H1 (cell line): ENCODE results near the gene OR10AD1. TPM values are rescaled to one million over a fixed set of nuclear protein-coding genes. Genes with fewer than 3 reads are reported as not detected.

Source experiments
- CTCF ChIA-PET: fragments of 300-600 bp; sonication (Branson Sonifier 250); formaldehyde crosslinking; loops from one replicate; lab custom pipeline; 2021; ENCODE audit not compliant: partially characterized antibody; lab: Charles Lee
- POLR2A ChIA-PET: fragments of 300-600 bp; sonication (Branson Sonifier 250); formaldehyde crosslinking; loops from one replicate; lab custom pipeline; 2021; ENCODE audit warnings: inconsistent platforms; ENCODE audit not compliant: partially characterized antibody; lab: Charles Lee
- DNase-seq, 2 experiments: peaks; one replicate each; pipeline versions ENCODE4 v3.0.0 to v3.0.0-alpha.2; 2010 to 2022; ENCODE audit warnings: low spot score in 2 of 2, low read depth in 1 of 2, mixed read lengths in 1 of 2
- FAIRE-seq: peaks from 2 replicates; lab custom pipeline; 2011; peaks lifted over from hg19 to GRCh38; lab: Jason Lieb, UNC
- H2AFZ ChIP-seq: 2 replicates; pipeline ENCODE4 v1.8.1; 2012; ENCODE audit warnings: low read length, inconsistent platforms
- H2AK5ac ChIP-seq: 2 replicates; pipeline ENCODE4 v1.6.1; 2013; ENCODE audit warnings: low read depth, low read length
- H2BK120ac ChIP-seq: replicated peaks from 2 replicates; pipeline ENCODE3; 2013; ENCODE audit warnings: low read depth, low read length, inconsistent platforms
- H2BK12ac ChIP-seq: 2 replicates; pipeline ENCODE4 v1.6.1; 2013; ENCODE audit warnings: low read depth, low read length
- H2BK15ac ChIP-seq: 2 replicates; pipeline ENCODE4 v1.6.1; 2013; ENCODE audit warnings: low read length
- H2BK20ac ChIP-seq: 2 replicates; pipeline ENCODE4 v1.6.1; 2013; ENCODE audit warnings: low read length
- H2BK5ac ChIP-seq: 2 replicates; pipeline ENCODE4 v1.6.1; 2013; ENCODE audit warnings: low read depth, low read length
- H3K14ac ChIP-seq: 2 replicates; pipeline ENCODE4 v1.6.1; 2013; ENCODE audit warnings: inconsistent platforms; ENCODE audit not compliant: insufficient read length
- H3K18ac ChIP-seq: 2 replicates; pipeline ENCODE4 v1.6.1; 2013; ENCODE audit warnings: low read length; ENCODE audit errors: extremely low read depth
- H3K23ac ChIP-seq: 2 replicates; pipeline ENCODE4 v1.6.1; 2013; ENCODE audit warnings: inconsistent platforms; ENCODE audit not compliant: insufficient read length
- H3K23me2 ChIP-seq: 2 replicates; pipeline ENCODE4 v1.6.1; 2013; ENCODE audit warnings: low read depth, low read length
- H3K27ac ChIP-seq: 2 replicates; pipeline ENCODE4 v1.6.1; 2011; ENCODE audit warnings: low read depth, low read length, inconsistent platforms
- H3K27me3 ChIP-seq, 4 experiments: replicated peaks in 1 of 4; 1 replicate in 1 of 4; 2 replicates in 3 of 4; pipeline versions ENCODE4 v1.6.1 to v1.8.1; 2011 to 2013; ENCODE audit warnings: low read length in 3 of 4, mild to moderate bottlenecking in 3 of 4, inconsistent platforms in 2 of 4, mixed read lengths in 2 of 4, moderate library complexity in 1 of 4; ENCODE audit not compliant: control insufficient read depth in 3 of 4, insufficient read depth in 3 of 4; ENCODE audit errors: extremely low read depth in 1 of 4
- H3K36me3 ChIP-seq, 4 experiments: 2 replicates each; pipeline versions ENCODE4 v1.6.1 to v1.8.1; 2011 to 2013; ENCODE audit warnings: mild to moderate bottlenecking in 4 of 4, low read length in 3 of 4, moderate library complexity in 2 of 4, control low read depth in 1 of 4, inconsistent platforms in 1 of 4; ENCODE audit not compliant: insufficient read depth in 4 of 4, control insufficient read depth in 2 of 4
- H3K4ac ChIP-seq: replicated peaks from 2 replicates; pipeline ENCODE3; 2013; ENCODE audit warnings: low read length, low read depth, mixed read lengths, inconsistent platforms; ENCODE audit not compliant: insufficient read length
- H3K4me1 ChIP-seq, 4 experiments: replicated peaks in 1 of 4; 1 replicate in 1 of 4; 2 replicates in 3 of 4; pipeline versions ENCODE4 v1.6.1 to v1.8.1; 2011 to 2013; ENCODE audit warnings: low read length in 3 of 4, inconsistent platforms in 2 of 4, mixed read lengths in 1 of 4; ENCODE audit not compliant: insufficient read depth in 4 of 4, control insufficient read depth in 3 of 4
- H3K4me2 ChIP-seq, 2 experiments: 2 replicates each; pipeline versions ENCODE4 v1.6.1 to v1.8.1; 2011 to 2013; ENCODE audit warnings: low read depth in 2 of 2, low read length in 2 of 2, control low read depth in 1 of 2, inconsistent platforms in 1 of 2, mild to moderate bottlenecking in 1 of 2; ENCODE audit not compliant: insufficient read depth in 1 of 2
- H3K4me3 ChIP-seq, 4 experiments: fragments of 200-600, 300-600 bp in 1 of 4; sonication (generic), shearing (Covaris generic), sonication (Bioruptor Twin) in 1 of 4; 2 replicates each; pipeline versions ENCODE4 v1.5.1 to v1.8.1; 2011 to 2016; ENCODE audit warnings: low read length in 4 of 4, low read depth in 3 of 4, control low read depth in 2 of 4, inconsistent platforms in 2 of 4, mild to moderate bottlenecking in 2 of 4, mixed read lengths in 1 of 4, moderate library complexity in 1 of 4; ENCODE audit not compliant: insufficient read depth in 2 of 4; ENCODE audit errors: extremely low read depth in 1 of 4
- H3K56ac ChIP-seq: replicated peaks from 2 replicates; pipeline ENCODE3; 2013; ENCODE audit warnings: low read depth, mild to moderate bottlenecking, mixed read lengths, low read length, inconsistent platforms; ENCODE audit not compliant: insufficient read length
- H3K79me1 ChIP-seq: 2 replicates; pipeline ENCODE4 v1.6.1; 2013; ENCODE audit warnings: low read depth, low read length, control low read depth
- H3K79me2 ChIP-seq, 2 experiments: 2 replicates each; pipeline versions ENCODE4 v1.6.1 to v1.8.1; 2012 to 2013; ENCODE audit warnings: low read length in 2 of 2, mild to moderate bottlenecking in 2 of 2, inconsistent platforms in 1 of 2; ENCODE audit not compliant: insufficient read depth in 2 of 2, control insufficient read depth in 1 of 2
- H3K9ac ChIP-seq, 4 experiments: replicated peaks in 1 of 4; 1 replicate in 1 of 4; 2 replicates in 3 of 4; pipeline versions ENCODE4 v1.6.1 to v1.8.1; 2011 to 2013; ENCODE audit warnings: low read depth in 3 of 4, low read length in 3 of 4, control low read depth in 2 of 4, mild to moderate bottlenecking in 2 of 4, moderate library complexity in 2 of 4, inconsistent platforms in 1 of 4; ENCODE audit errors: extremely low read depth in 1 of 4
- H3K9me3 ChIP-seq, 2 experiments: 2 replicates each; pipeline versions ENCODE4 v1.6.1 to v1.8.1; 2012 to 2013; ENCODE audit warnings: mild to moderate bottlenecking in 2 of 2, moderate library complexity in 2 of 2, control low read depth in 1 of 2, inconsistent platforms in 1 of 2, low read depth in 1 of 2, low read length in 1 of 2, mixed read lengths in 1 of 2; ENCODE audit not compliant: insufficient read depth in 2 of 2
- H4K20me1 ChIP-seq, 2 experiments: replicated peaks in 1 of 2; 2 replicates each; pipeline versions ENCODE3 to v1.8.1; 2011 to 2013; ENCODE audit warnings: inconsistent platforms in 2 of 2, low read length in 2 of 2, mild to moderate bottlenecking in 1 of 2; ENCODE audit not compliant: insufficient read depth in 2 of 2, control insufficient read depth in 1 of 2
- H4K5ac ChIP-seq: 2 replicates; pipeline ENCODE4 v1.6.1; 2013; ENCODE audit warnings: low read length, low read depth, mixed read lengths, inconsistent platforms; ENCODE audit not compliant: insufficient read length
- H4K8ac ChIP-seq: 2 replicates; pipeline ENCODE4 v1.8.0; 2013; ENCODE audit warnings: mild to moderate bottlenecking, moderate library complexity, low read length, inconsistent platforms; ENCODE audit not compliant: insufficient read depth; ENCODE audit errors: extremely low read depth
- H4K91ac ChIP-seq: replicated peaks from 2 replicates; pipeline ENCODE3; 2013; ENCODE audit warnings: low read length, mixed read lengths, inconsistent platforms; ENCODE audit not compliant: insufficient read length
- CBX5 ChIP-seq: fragments of 300-800, 300-1000 bp; sonication (generic); IDR thresholded peaks from 2 replicates; pipeline ENCODE4 v1.7.1; 2016; ENCODE audit warnings: antibody characterized with exemption, low read length, low read depth
- CHD1 ChIP-seq: IDR thresholded peaks from 2 replicates; pipeline ENCODE4 v1.6.1; 2012; ENCODE audit warnings: low read depth, low read length, improper control_type of control experiment
- EZH2 ChIP-seq: fragments of 200-600 bp; sonication (generic); IDR thresholded peaks from 2 replicates; pipeline ENCODE4 v1.7.1; 2012; ENCODE audit warnings: low read depth, mild to moderate bottlenecking, moderate library complexity, low read length, inconsistent platforms; ENCODE audit not compliant: severe bottlenecking
- HDAC2 ChIP-seq, 2 experiments: fragments of 300-600 bp in 1 of 2; sonication (generic) in 1 of 2; IDR thresholded peaks; 2 replicates each; pipeline ENCODE4 v1.6.1; 2011 to 2012; ENCODE audit warnings: low read depth in 2 of 2, low read length in 2 of 2, mild to moderate bottlenecking in 2 of 2, moderate library complexity in 2 of 2, borderline replicate concordance in 1 of 2, inconsistent platforms in 1 of 2
- KDM1A ChIP-seq: fragments of 200-600, 300-600 bp; sonication (generic); IDR thresholded peaks from 2 replicates; pipeline ENCODE4 v1.7.1; 2016; ENCODE audit warnings: mild to moderate bottlenecking, low read length, borderline replicate concordance
- PHF8 ChIP-seq: fragments of 200-600 bp; sonication (generic); conservative IDR thresholded peaks from 2 replicates; pipeline ENCODE4 v1.7.1; 2012; ENCODE audit warnings: low read depth, mild to moderate bottlenecking, inconsistent platforms, low read length, moderate library complexity
- POLR2A ChIP-seq, 2 experiments: IDR thresholded peaks; 1 replicate in 1 of 2; 2 replicates in 1 of 2; pipeline ENCODE4 v1.6.1; 2011; ENCODE audit warnings: low read depth in 2 of 2, low read length in 2 of 2, mild to moderate bottlenecking in 2 of 2; ENCODE audit errors: control extremely low read depth in 1 of 2
- RBBP5 ChIP-seq: IDR thresholded peaks from 2 replicates; pipeline ENCODE4 v1.7.1; 2012; ENCODE audit warnings: low read depth, mild to moderate bottlenecking, inconsistent platforms, low read length, moderate library complexity, borderline replicate concordance
- SP4 ChIP-seq: IDR thresholded peaks from 2 replicates; pipeline ENCODE4 v1.6.1; 2012; ENCODE audit warnings: low read length, inconsistent platforms
- USF2 ChIP-seq: IDR thresholded peaks from 2 replicates; pipeline ENCODE4 v1.6.1; 2011; ENCODE audit warnings: low read length, improper control_type of control experiment
- WGBS, 2 experiments: shearing (Covaris generic) in 1 of 2; methylation state at CpG; one replicate each; pipeline versions ENCODE4 v1.1.6 to v1.1.7; 2013 to 2015; ENCODE audit warnings: low lambda C conversion rate in 2 of 2, mixed read lengths in 2 of 2, inconsistent platforms in 1 of 2, low coverage in 1 of 2, missing lambda C conversion rate in 1 of 2; ENCODE audit not compliant: insufficient replicate concordance in 2 of 2, insufficient coverage in 1 of 2, insufficient read length in 1 of 2; ENCODE audit errors: extremely low coverage in 1 of 2, missing lambda C conversion rate in 1 of 2; 5-methylcytosine and 5-hydroxymethylcytosine counted together
- polyA plus RNA-seq, 7 experiments: library from polyadenylated mRNA; depleted of rRNA in 3 of 7; stranded (reverse) in 5 of 7; unstranded in 2 of 7; fragments of >200 nt in 5 of 7; fragments of 200-250 nt in 2 of 7; gene quantifications; 1 replicate in 5 of 7; 2 replicates in 1 of 7; 4 replicates in 1 of 7; pipeline versions ENCODE4 v1.2.1 to v1.2.3, GENCODE V29; 2011 to 2013; ENCODE audit warnings: missing spikeins in 2 of 7, mixed read lengths in 2 of 7
- total RNA-seq: library from RNA; stranded (reverse); fragmentation: NEBNext Ultra II Directional; extraction: Animal tissue kit (Norgen Biotek cat#: 25700); gene quantifications from 2 replicates; pipeline ENCODE4 v1.2.1, GENCODE V29; 2021

OR10AD1 gene
- total and polyA plus RNA-seq, 2 of the 8 experiments (the other 6 are each of a cell fraction or from before 2014, with no cell fraction given): not detected

DNA sequence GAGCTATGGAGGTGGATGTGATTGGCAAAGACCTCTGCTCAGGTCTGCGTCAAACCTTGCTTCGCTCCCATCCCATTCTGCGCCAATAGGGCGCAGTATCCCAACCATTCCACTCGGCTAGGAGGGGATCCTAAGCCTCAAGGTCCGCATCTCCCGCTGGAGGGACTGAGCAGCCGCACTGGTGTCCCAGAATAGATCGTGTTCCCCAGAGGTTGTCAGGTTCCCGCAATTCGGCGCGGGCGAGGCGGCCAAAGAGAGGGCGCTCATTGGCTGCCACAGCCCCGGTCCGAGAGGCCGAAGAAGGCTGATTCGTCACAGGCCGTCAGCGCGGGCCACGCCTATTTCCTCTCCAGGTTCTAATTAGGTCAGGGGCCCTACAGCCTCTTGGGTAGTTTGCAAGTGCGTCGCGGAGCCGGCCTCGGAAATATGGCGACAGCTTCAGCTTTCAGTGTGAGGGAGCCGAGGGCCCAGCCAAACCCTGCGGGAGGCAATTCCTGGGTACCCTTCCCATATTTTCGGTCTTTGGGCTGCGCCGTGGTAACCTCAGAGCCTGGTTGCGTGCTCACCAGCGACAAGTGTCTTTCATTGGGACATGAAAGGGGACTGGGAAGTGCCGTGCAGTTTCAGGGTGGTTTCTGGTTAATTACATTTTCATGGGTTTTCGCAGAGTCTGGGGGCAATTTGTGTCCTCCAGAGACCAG, 5.0 kb downstream of the OR10AD1 start:
- peak overlapping the region; percentile 44 for H3K56ac ChIP-seq
- H3K18ac ChIP-seq: peak overlapping the region; percentile 100
- no peak overlapping the region for H3K14ac ChIP-seq
- H3K4me3 ChIP-seq: peak overlapping the region; percentile 63 to 90 (median 76)
- peak; percentile 92 to 93 for DNase-seq
- no peaks in the 10 kb centered on the region for H3K36me3 ChIP-seq
- H3K4me1 ChIP-seq: peaks cover 0 to 2% (median 2%) of the 10 kb centered on the region in 4 experiments; a peak in 2 of 7 replicates
- ChIA-PET CTCF (interaction anchor here (0.6 to 6.0 kb wide), 11 partner anchors 11 to 443 kb away, joined by 3 to 63 read pairs (median 5); partner anchors contain the start of gene ASB8), POLR2A (interaction anchor here (0.6 to 2.4 kb wide), 15 partner anchors 9 to 257 kb away, joined by 3 to 10 read pairs (median 4); partner anchors contain the start of genes ASB8, PFKM and SENP1)
- peak overlapping the region; percentile 99 for H2AFZ ChIP-seq
- no peak overlapping the region for H2AK5ac ChIP-seq
- H2BK12ac ChIP-seq: peak overlapping the region; percentile 84
- H3K79me2 ChIP-seq: no peaks in the 10 kb centered on the region
- peak overlapping the region in 3 of 4 experiments; percentile 76 to 85 (median 83); a peak in 6 of 7 replicates for H3K9ac ChIP-seq
- H4K91ac ChIP-seq: peak overlapping the region; percentile 92
- no peaks in the 10 kb centered on the region for H3K79me1 ChIP-seq
- H2BK15ac ChIP-seq: peak overlapping the region; percentile 72; the same call in 1 of the 2 replicates
- peak; percentile 76 for FAIRE-seq
- peak overlapping the region; percentile 72 for H2BK20ac ChIP-seq
- H3K4ac ChIP-seq: peak overlapping the region; percentile 73
- H4K5ac ChIP-seq: peak overlapping the region; percentile 31
- peak overlapping the region; percentile 89 for H4K8ac ChIP-seq
- 0 out of 4 replicates have a peak, but pooled peaks cover 0 to 4% of the 10 kb centered on the region in 2 experiments for H3K9me3 ChIP-seq
- H2BK120ac ChIP-seq: peak overlapping the region; percentile 47
- H4K20me1 ChIP-seq: no peaks in the 10 kb centered on the region
- H3K27ac ChIP-seq: peak overlapping the region; percentile 66; the same call in 1 of the 2 replicates
- peaks cover 12% of the 10 kb centered on the region for H3K23me2 ChIP-seq
- H3K4me2 ChIP-seq: peak overlapping the region; percentile 81 to 94
- peak overlapping the region; percentile 97 for H2BK5ac ChIP-seq
- WGBS, 2 experiments: 8% methylated on average over 39 of the region's 39 CpGs; no CpG with 5 or more reads in 1 of the 2 experiments
- no peak overlapping the region for H3K23ac ChIP-seq
- peaks cover 5 to 23% (median 23%) of the 10 kb centered on the region in 4 experiments for H3K27me3 ChIP-seq
- TF ChIP-seq EZH2 (no peak), PHF8 (peak; percentile 77), SP4 (no peak), USF2 (no peak), CBX5 (no peak), CHD1 (no peak), RBBP5 (no peak), POLR2A (IDR thresholded peaks at IDR 0.05; ENCODE audit: control extremely low read depth in 1 of 2, low read depth in 2 of 2, low read length in 2 of 2) (peak; percentile 71 to 93), HDAC2 (IDR thresholded peaks at IDR 0.05; ENCODE audit: borderline replicate concordance in 1 of 2, low read depth in 2 of 2, low read length in 2 of 2) (no peak), KDM1A (no peak; the same call in 1 of the 2 replicates)
